Stimulated activated CD8-positive, alpha-beta memory T cell treated with anti-CD3 and anti-CD28 coated beads, Interleukin-4, amount 100 ng/mL, for 1 hour (primary cell): Measurements from ENCODE around the gene EPHA2.

ENCODE experiments used
- DNase-seq, 2 donors: peaks; one replicate each; pipeline ENCODE4 v3.0.0-alpha.2; 2020; ENCODE audit warnings: low read depth in 2 of 2, low spot score in 1 of 2

The EPHA2 gene

GRCh38 chr1:16076031-16076864 is 79.6 kb downstream of the EPHA2 start:
- no peak for DNase-seq

- DNase-seq = no peak
Measured at GRCh38 chr1:16075337-16076030, 80.4 kb downstream of the EPHA2 start.
